HEK293 (cell line): ENCODE results near the gene C9orf57.

ENCODE experiments used
- ATF2 ChIP-seq: fragments of 450-650 bp; formaldehyde crosslinking; IDR thresholded peaks from 2 replicates; pipeline ENCODE4 v1.5.1; 2016; ENCODE audit warnings: missing biosample characterization, missing genetic modification characterization, low read depth
- BCL11B ChIP-seq: fragments of 450-650 bp; formaldehyde crosslinking; IDR thresholded peaks from 2 replicates; pipeline ENCODE4 v1.5.1; 2016; ENCODE audit warnings: low read depth, missing biosample characterization, missing genetic modification characterization
- HOXA7 ChIP-seq: sonication (generic); formaldehyde crosslinking; IDR thresholded peaks from 2 replicates; pipeline ENCODE4 v1.8.1; 2022; ENCODE audit warnings: missing genetic modification reagents, borderline replicate concordance
- ZNF274 ChIP-seq, 2 experiments: fragments of 200-500 bp in 1 of 2; fragments of 450-650 bp in 1 of 2; sonication (Bioruptor generic) in 1 of 2; formaldehyde crosslinking in 1 of 2; IDR thresholded peaks; 2 replicates each; pipeline versions ENCODE4 v1.5.1 to v1.6.1; 2014 to 2016; ENCODE audit warnings: borderline replicate concordance in 1 of 2, inconsistent platforms in 1 of 2, low read length in 1 of 2, missing biosample characterization in 1 of 2, missing genetic modification characterization in 1 of 2
- TF ChIP-seq, protein P1 (sequence below): fragments of 450-650 bp; formaldehyde crosslinking; IDR thresholded peaks from 2 replicates; pipeline ENCODE4 v1.5.1; 2016; ENCODE audit warnings: missing biosample characterization, missing genetic modification characterization
- TF ChIP-seq, protein P2 (sequence below): fragments of 450-650 bp; formaldehyde crosslinking; IDR thresholded peaks from 2 replicates; pipeline ENCODE4 v1.5.1; 2016; ENCODE audit warnings: missing biosample characterization, missing genetic modification characterization
- TF ChIP-seq, protein P3 (sequence below): fragments of 450-650 bp; formaldehyde crosslinking; IDR thresholded peaks from 2 replicates; pipeline ENCODE4 v1.5.1; 2016; ENCODE audit warnings: missing biosample characterization, missing genetic modification characterization

GRCh38 chr9:72041775-72042194 lies 18.6 kb downstream of the C9orf57 start:
- TF ChIP-seq, protein P1, sequence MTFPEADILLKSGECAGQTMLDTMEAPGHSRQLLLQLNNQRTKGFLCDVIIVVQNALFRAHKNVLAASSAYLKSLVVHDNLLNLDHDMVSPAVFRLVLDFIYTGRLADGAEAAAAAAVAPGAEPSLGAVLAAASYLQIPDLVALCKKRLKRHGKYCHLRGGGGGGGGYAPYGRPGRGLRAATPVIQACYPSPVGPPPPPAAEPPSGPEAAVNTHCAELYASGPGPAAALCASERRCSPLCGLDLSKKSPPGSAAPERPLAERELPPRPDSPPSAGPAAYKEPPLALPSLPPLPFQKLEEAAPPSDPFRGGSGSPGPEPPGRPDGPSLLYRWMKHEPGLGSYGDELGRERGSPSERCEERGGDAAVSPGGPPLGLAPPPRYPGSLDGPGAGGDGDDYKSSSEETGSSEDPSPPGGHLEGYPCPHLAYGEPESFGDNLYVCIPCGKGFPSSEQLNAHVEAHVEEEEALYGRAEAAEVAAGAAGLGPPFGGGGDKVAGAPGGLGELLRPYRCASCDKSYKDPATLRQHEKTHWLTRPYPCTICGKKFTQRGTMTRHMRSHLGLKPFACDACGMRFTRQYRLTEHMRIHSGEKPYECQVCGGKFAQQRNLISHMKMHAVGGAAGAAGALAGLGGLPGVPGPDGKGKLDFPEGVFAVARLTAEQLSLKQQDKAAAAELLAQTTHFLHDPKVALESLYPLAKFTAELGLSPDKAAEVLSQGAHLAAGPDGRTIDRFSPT: no peak
- TF ChIP-seq, protein P2, sequence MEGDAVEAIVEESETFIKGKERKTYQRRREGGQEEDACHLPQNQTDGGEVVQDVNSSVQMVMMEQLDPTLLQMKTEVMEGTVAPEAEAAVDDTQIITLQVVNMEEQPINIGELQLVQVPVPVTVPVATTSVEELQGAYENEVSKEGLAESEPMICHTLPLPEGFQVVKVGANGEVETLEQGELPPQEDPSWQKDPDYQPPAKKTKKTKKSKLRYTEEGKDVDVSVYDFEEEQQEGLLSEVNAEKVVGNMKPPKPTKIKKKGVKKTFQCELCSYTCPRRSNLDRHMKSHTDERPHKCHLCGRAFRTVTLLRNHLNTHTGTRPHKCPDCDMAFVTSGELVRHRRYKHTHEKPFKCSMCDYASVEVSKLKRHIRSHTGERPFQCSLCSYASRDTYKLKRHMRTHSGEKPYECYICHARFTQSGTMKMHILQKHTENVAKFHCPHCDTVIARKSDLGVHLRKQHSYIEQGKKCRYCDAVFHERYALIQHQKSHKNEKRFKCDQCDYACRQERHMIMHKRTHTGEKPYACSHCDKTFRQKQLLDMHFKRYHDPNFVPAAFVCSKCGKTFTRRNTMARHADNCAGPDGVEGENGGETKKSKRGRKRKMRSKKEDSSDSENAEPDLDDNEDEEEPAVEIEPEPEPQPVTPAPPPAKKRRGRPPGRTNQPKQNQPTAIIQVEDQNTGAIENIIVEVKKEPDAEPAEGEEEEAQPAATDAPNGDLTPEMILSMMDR (tag by site-specific recombination): no peak
- no peak for TF ChIP-seq BCL11B (tag by site-specific recombination)
- no peak for TF ChIP-seq ATF2 (tag by site-specific recombination)
- TF ChIP-seq, protein P3, sequence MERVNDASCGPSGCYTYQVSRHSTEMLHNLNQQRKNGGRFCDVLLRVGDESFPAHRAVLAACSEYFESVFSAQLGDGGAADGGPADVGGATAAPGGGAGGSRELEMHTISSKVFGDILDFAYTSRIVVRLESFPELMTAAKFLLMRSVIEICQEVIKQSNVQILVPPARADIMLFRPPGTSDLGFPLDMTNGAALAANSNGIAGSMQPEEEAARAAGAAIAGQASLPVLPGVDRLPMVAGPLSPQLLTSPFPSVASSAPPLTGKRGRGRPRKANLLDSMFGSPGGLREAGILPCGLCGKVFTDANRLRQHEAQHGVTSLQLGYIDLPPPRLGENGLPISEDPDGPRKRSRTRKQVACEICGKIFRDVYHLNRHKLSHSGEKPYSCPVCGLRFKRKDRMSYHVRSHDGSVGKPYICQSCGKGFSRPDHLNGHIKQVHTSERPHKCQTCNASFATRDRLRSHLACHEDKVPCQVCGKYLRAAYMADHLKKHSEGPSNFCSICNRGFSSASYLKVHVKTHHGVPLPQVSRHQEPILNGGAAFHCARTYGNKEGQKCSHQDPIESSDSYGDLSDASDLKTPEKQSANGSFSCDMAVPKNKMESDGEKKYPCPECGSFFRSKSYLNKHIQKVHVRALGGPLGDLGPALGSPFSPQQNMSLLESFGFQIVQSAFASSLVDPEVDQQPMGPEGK (tag by site-specific recombination): no peak
- TF ChIP-seq ZNF274 (IDR thresholded peaks at IDR 0.05; ENCODE audit: low read length): no peak
- TF ChIP-seq ZNF274 (tag by site-specific recombination; IDR thresholded peaks at IDR 0.05; ENCODE audit: borderline replicate concordance): no peak
- no peak for TF ChIP-seq HOXA7 (CRISPR knock-in tag)
